Peyer's patch (tissue), 4 donors: ENCODE results near the gene IRF3. TPM values are rescaled to one million over a fixed set of nuclear protein-coding genes. Genes with fewer than 3 reads are reported as not detected.
A peak's percentile ranks its signal among the peaks of the same experiment; 100 is the strongest.

Experiments used
- DNase-seq, 3 donors: peaks; one replicate each; pipeline ENCODE4 v3.0.0-alpha.2; 2017 to 2019
- H3K27ac ChIP-seq, 4 donors: fragments of 200-600 bp; sonication (generic); one replicate each; pipeline ENCODE4 v1.5.1; 2016 to 2019
- H3K27me3 ChIP-seq, 2 donors: fragments of 200-600 bp; sonication (generic); one replicate each; pipeline ENCODE4 v1.5.1; 2019
- H3K36me3 ChIP-seq, 3 donors: fragments of 200-600 bp; sonication (generic); one replicate each; pipeline ENCODE4 v1.5.1; 2016 to 2019
- H3K4me1 ChIP-seq, 4 donors: fragments of 200-600 bp; sonication (generic); one replicate each; pipeline ENCODE4 v1.5.1; 2016 to 2019
- H3K4me3 ChIP-seq, 4 donors: fragments of 200-600 bp; sonication (generic); 1 replicate in 3 of 4; 2 replicates in 1 of 4; pipeline ENCODE4 v1.5.1; 2016 to 2019; ENCODE audit warnings: mild to moderate bottlenecking in 1 of 4
- H3K9me3 ChIP-seq, 4 donors: fragments of 200-600 bp; sonication (generic); one replicate each; pipeline ENCODE4 v1.5.1; 2016 to 2019; ENCODE audit warnings: mild to moderate bottlenecking in 1 of 4
- CTCF ChIP-seq, 6 experiments: fragments of 450-650 bp in 4 of 6; fragments of 200-600 bp in 2 of 6; sonication (generic) in 1 of 6; IDR thresholded peaks; one replicate each; pipeline ENCODE4 v1.5.1; 2017 to 2019; ENCODE audit warnings: antibody characterized with exemption in 6 of 6, mild to moderate bottlenecking in 3 of 6, moderate library complexity in 1 of 6
- POLR2A ChIP-seq, 2 donors: fragments of 450-650 bp; IDR thresholded peaks; one replicate each; pipeline ENCODE4 v1.5.1; 2017; ENCODE audit warnings: antibody characterized with exemption in 2 of 2, mild to moderate bottlenecking in 2 of 2, moderate library complexity in 2 of 2
- total RNA-seq, 4 donors: library from RNA; depleted of rRNA; stranded (reverse); fragments of >200 nt; gene quantifications; one replicate each; pipeline ENCODE4 v1.1.0, GENCODE V29; 2016

Gene IRF3
- total RNA-seq, 4 donors from 2014 or later = 98.6 to 131 (median 120) TPM

- H3K4me1 ChIP-seq = peaks cover 0 to 29% (median 14%) of the 10 kb centered on the region in 4 donors
- no peaks in the 10 kb centered on the region for H3K9me3 ChIP-seq
- peaks cover 0 to 15% of the 10 kb centered on the region in 2 donors for H3K27me3 ChIP-seq
- H3K27ac ChIP-seq = peak within 1 kb of the TSS in 3 of 4 donors; percentile 9 to 46 (median 31)
- H3K36me3 ChIP-seq = peaks cover 0 to 37% (median 0%) of the 10 kb centered on the region in 3 donors
- TF ChIP-seq CTCF (IDR thresholded peaks at IDR 0.05) (peak in 4 of 6 experiments; percentile 35 to 49 (median 46)), POLR2A (IDR thresholded peaks at IDR 0.05) (no peak)
- peak within 1 kb of the TSS; percentile 29 to 47 (median 40) for H3K4me3 ChIP-seq
- DNase-seq = peak in 2 of 3 donors; percentile 67 to 73
Measured at GRCh38 chr19:49689133-49690078, 23.7 kb upstream of the IRF3 start, which contains the start of gene ADM5. Gene ADM5, plus strand, starts transcription at chr19:49689594. Its CDS starts 244 bp downstream, at chr19:49689838.

GRCh38 chr19:49688531-49689132 is 23.0 kb upstream of the IRF3 start:
- H3K4me3 ChIP-seq = peak overlapping the region in 1 of 4 donors; percentile 46
- peaks cover 0 to 44% (median 0%) of the 10 kb centered on the region in 3 donors for H3K36me3 ChIP-seq
- peaks cover 0 to 15% of the 10 kb centered on the region in 2 donors for H3K27me3 ChIP-seq
- H3K9me3 ChIP-seq = no peaks in the 10 kb centered on the region
- H3K27ac ChIP-seq = no peak overlapping the region
- no peak for TF ChIP-seq CTCF (IDR thresholded peaks at IDR 0.05)
- TF ChIP-seq POLR2A (IDR thresholded peaks at IDR 0.05) = no peak
- no peak for DNase-seq
- H3K4me1 ChIP-seq = peaks cover 0 to 29% (median 14%) of the 10 kb centered on the region in 4 donors

DNA sequence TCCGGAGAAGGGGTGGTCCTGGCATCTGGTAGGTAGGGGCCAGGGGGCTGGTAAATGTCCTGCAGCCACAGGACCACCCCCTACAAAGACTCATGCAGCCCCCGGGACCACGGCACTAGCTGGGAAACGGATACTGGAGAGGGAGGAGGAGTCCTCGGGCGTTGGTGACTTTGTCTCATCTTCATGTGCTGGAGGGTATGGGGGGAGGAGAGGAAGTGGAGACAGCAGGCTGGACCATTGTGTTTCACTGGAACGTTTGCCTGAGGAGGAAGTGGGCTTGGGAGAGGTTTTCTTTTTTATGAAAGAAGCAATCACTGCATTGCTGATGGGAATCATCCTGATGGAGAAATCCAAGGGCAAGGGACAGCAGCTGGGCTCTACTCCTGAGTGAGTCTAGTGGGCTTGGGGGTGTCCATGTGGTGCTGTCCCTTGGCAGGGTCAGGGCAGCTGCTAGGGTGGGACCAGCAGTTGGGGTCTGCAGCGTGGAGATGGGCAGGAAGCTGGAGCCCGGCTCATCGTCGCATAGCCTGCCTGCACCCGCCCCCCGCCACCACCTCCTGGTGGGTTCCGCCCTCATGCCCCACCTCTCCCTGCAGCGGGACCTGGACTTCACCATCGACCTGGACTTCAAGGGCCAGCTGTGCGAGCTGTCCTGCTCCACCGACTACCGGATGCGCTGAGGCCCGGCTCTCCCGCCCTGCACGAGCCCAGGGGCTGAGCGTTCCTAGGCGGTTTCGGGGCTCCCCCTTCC is 22.1 kb upstream of the IRF3 start:
- no peak for DNase-seq
- H3K4me3 ChIP-seq = no peak overlapping the region
- peaks cover 0 to 29% (median 14%) of the 10 kb centered on the region in 4 donors for H3K4me1 ChIP-seq
- H3K27me3 ChIP-seq = peaks cover 0 to 15% of the 10 kb centered on the region in 2 donors
- H3K9me3 ChIP-seq = no peaks in the 10 kb centered on the region
- peaks cover 0 to 53% (median 0%) of the 10 kb centered on the region in 3 donors for H3K36me3 ChIP-seq
- H3K27ac ChIP-seq = no peak overlapping the region
- TF ChIP-seq CTCF (IDR thresholded peaks at IDR 0.05) = no peak
- TF ChIP-seq POLR2A (IDR thresholded peaks at IDR 0.05) = no peak

DNA sequence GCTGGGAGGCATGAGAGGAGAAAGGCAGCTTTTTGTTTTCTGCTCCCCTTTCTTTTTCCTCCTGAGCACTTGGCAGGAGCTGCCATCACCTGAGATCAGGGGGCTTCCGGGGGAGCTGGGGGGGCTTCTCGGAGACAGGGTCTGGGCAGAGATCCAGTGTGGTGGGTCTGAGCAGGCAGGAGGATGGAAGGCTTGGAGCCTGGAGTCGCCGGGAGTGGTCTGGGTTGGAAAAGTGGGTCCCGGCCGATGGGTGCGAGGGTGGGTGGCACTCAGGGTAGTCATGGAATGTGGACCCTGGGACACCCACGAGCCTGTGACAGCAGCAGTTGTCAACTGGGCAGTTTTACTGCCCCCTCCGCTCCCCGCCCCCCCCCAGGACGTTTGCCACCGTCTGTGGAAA is 21.5 kb upstream of the IRF3 start:
- no peak overlapping the region for H3K4me3 ChIP-seq
- DNase-seq = no peak
- no peak overlapping the region for H3K27ac ChIP-seq
- H3K36me3 ChIP-seq = peaks cover 0 to 59% (median 0%) of the 10 kb centered on the region in 3 donors
- peaks cover 0 to 15% of the 10 kb centered on the region in 2 donors for H3K27me3 ChIP-seq
- H3K4me1 ChIP-seq = peaks cover 0 to 29% (median 14%) of the 10 kb centered on the region in 4 donors
- TF ChIP-seq CTCF (IDR thresholded peaks at IDR 0.05) (no peak), POLR2A (IDR thresholded peaks at IDR 0.05) (no peak)
- no peaks in the 10 kb centered on the region for H3K9me3 ChIP-seq

GRCh38 chr19:49686503-49687088 is 20.9 kb upstream of the IRF3 start:
- H3K4me1 ChIP-seq = peaks cover 0 to 27% (median 13%) of the 10 kb centered on the region in 4 donors
- no peak for DNase-seq
- H3K36me3 ChIP-seq = peaks cover 0 to 64% (median 0%) of the 10 kb centered on the region in 3 donors
- H3K27ac ChIP-seq = no peak overlapping the region
- no peak overlapping the region for H3K4me3 ChIP-seq
- TF ChIP-seq POLR2A (IDR thresholded peaks at IDR 0.05) = no peak
- TF ChIP-seq CTCF (IDR thresholded peaks at IDR 0.05) = no peak
- peaks cover 0 to 13% of the 10 kb centered on the region in 2 donors for H3K27me3 ChIP-seq
- no peaks in the 10 kb centered on the region for H3K9me3 ChIP-seq
